WTC11 (cell line): ENCODE data around the gene BTBD9. TPM values are rescaled to one million over a fixed set of nuclear protein-coding genes. Genes with fewer than 3 reads are reported as not detected.

Source experiments
- ATAC-seq: fragments of 200-7000 bp; cut with Tn5 transposase; 2 replicates; pipeline ENCODE4 v1.10.0; 2021; ENCODE audit warnings: mild to moderate bottlenecking, moderate library complexity
- CTCF ChIA-PET: fragments of 300-600 bp; sonication (Branson Sonifier 250); formaldehyde crosslinking; loops from one replicate; lab custom pipeline; 2021; ENCODE audit warnings: antibody characterized with exemption; lab: Charles Lee
- POLR2A ChIA-PET: fragments of 350-600 bp; sonication (Branson Sonifier 250); formaldehyde crosslinking; loops from one replicate; lab custom pipeline; 2021; ENCODE audit warnings: antibody characterized with exemption; lab: Charles Lee
- DNase-seq: peaks from one replicate; pipeline ENCODE4 v3.0.0; 2021; ENCODE audit warnings: low spot score
- H3K27ac Mint-ChIP-seq: 2 replicates; pipeline ENCODE4 v1.8.0; 2021; ENCODE audit warnings: mixed read lengths
- H3K27me3 Mint-ChIP-seq: 2 replicates; pipeline ENCODE4 v1.8.0; 2021; ENCODE audit warnings: low read depth, mild to moderate bottlenecking, moderate library complexity, mixed read lengths
- H3K36me3 Mint-ChIP-seq: 2 replicates; pipeline ENCODE4 v1.8.0; 2021; ENCODE audit warnings: mixed read lengths
- H3K4me1 Mint-ChIP-seq: 2 replicates; pipeline ENCODE4 v1.8.0; 2022; ENCODE audit warnings: mixed read lengths
- H3K4me3 Mint-ChIP-seq: 2 replicates; pipeline ENCODE4 v1.8.0; 2021; ENCODE audit warnings: mild to moderate bottlenecking, moderate library complexity, mixed read lengths
- H3K9me3 Mint-ChIP-seq: 2 replicates; pipeline ENCODE4 v1.8.0; 2021; ENCODE audit warnings: mixed read lengths
- CREB1 ChIP-seq: sonication (generic); formaldehyde crosslinking; IDR thresholded peaks from 2 replicates; pipeline ENCODE4 v1.8.0; 2023; ENCODE audit warnings: mild to moderate bottlenecking, missing genetic modification reagents
- E2F4 ChIP-seq: sonication (generic); formaldehyde crosslinking; IDR thresholded peaks from 2 replicates; pipeline ENCODE4 v1.8.1; 2022; ENCODE audit warnings: low read depth, mild to moderate bottlenecking, moderate library complexity, missing genetic modification reagents, borderline replicate concordance
- ESRRA ChIP-seq: sonication (generic); formaldehyde crosslinking; IDR thresholded peaks from 2 replicates; pipeline ENCODE4 v1.8.1; 2022; ENCODE audit warnings: mild to moderate bottlenecking, missing genetic modification reagents, borderline replicate concordance
- HMGA2 ChIP-seq: fragments of 250-450 bp; sonication (Bioruptor Pico); IDR thresholded peaks from 2 replicates; pipeline ENCODE4 v1.4.0; 2021; ENCODE audit warnings: mild to moderate bottlenecking, moderate library complexity
- HMGXB4 ChIP-seq: sonication (generic); formaldehyde crosslinking; IDR thresholded peaks from 2 replicates; pipeline ENCODE4 v1.8.1; 2023; ENCODE audit warnings: mild to moderate bottlenecking, moderate library complexity, missing genetic modification reagents
- KAT7 ChIP-seq: sonication (generic); formaldehyde crosslinking; IDR thresholded peaks from 2 replicates; pipeline ENCODE4 v1.8.1; 2023; ENCODE audit warnings: missing genetic modification reagents, mild to moderate bottlenecking, borderline replicate concordance
- NR3C1 ChIP-seq: sonication (generic); formaldehyde crosslinking; conservative IDR thresholded peaks from 2 replicates; pipeline ENCODE4 v1.8.1; 2023; ENCODE audit warnings: low read depth, mild to moderate bottlenecking, missing genetic modification reagents
- OVOL2 ChIP-seq: fragments of 250-450 bp; sonication (Bioruptor Pico); IDR thresholded peaks from 2 replicates; pipeline ENCODE4 v1.9.0; 2021; ENCODE audit warnings: mild to moderate bottlenecking, borderline replicate concordance
- PREB ChIP-seq: sonication (generic); formaldehyde crosslinking; IDR thresholded peaks from 2 replicates; pipeline ENCODE4 v1.8.1; 2022; ENCODE audit warnings: mild to moderate bottlenecking, missing genetic modification reagents, moderate library complexity, borderline replicate concordance
- TCF7 ChIP-seq: sonication (generic); formaldehyde crosslinking; IDR thresholded peaks from 2 replicates; pipeline ENCODE4 v1.8.0; 2022; ENCODE audit warnings: mild to moderate bottlenecking, low read depth, missing genetic modification reagents, moderate library complexity
- USF1 ChIP-seq: sonication (generic); formaldehyde crosslinking; IDR thresholded peaks from 2 replicates; pipeline ENCODE4 v1.8.0; 2022; ENCODE audit warnings: mild to moderate bottlenecking, missing genetic modification reagents
- ZNF281 ChIP-seq: sonication (generic); formaldehyde crosslinking; IDR thresholded peaks from 2 replicates; pipeline ENCODE4 v1.8.0; 2023; ENCODE audit warnings: mild to moderate bottlenecking, missing genetic modification reagents
- ZNF396 ChIP-seq: fragments of 250-450 bp; sonication (Bioruptor Pico); IDR thresholded peaks from 2 replicates; pipeline ENCODE4 v1.8.0; 2021; ENCODE audit warnings: mild to moderate bottlenecking, moderate library complexity, borderline replicate concordance
- ZNF532 ChIP-seq: fragments of 250-450 bp; sonication (Bioruptor Pico); IDR thresholded peaks from 2 replicates; pipeline ENCODE4 v1.9.0; 2021; ENCODE audit warnings: mild to moderate bottlenecking, borderline replicate concordance
- ZNF671 ChIP-seq: fragments of 250-450 bp; sonication (Bioruptor Pico); IDR thresholded peaks from 2 replicates; pipeline ENCODE4 v1.8.0; 2021; ENCODE audit warnings: mild to moderate bottlenecking
- ZSCAN18 ChIP-seq: fragments of 250-450 bp; sonication (Bioruptor Pico); IDR thresholded peaks from 2 replicates; pipeline ENCODE4 v2.1.2; 2022; ENCODE audit warnings: mild to moderate bottlenecking, moderate library complexity
- total RNA-seq: library from RNA; stranded (reverse); gene quantifications from 3 replicates; pipeline ENCODE4 v1.2.3, GENCODE V29; 2021

The BTBD9 gene
- total RNA-seq, 1 experiment from 2014 or later = 4.2 TPM

- DNase-seq = no peak
- H3K36me3 Mint-ChIP-seq = no peaks in the 10 kb centered on the region
- H3K4me3 Mint-ChIP-seq = no peak overlapping the region
- no peaks in the 10 kb centered on the region; the same call in 1 of the 2 replicates for H3K27me3 Mint-ChIP-seq
- peaks cover 31% of the 10 kb centered on the region for H3K4me1 Mint-ChIP-seq
- ATAC-seq = no peak
- TF ChIP-seq ZNF671 (CRISPR knock-in tag) = no peak
- no peak for TF ChIP-seq ZSCAN18 (CRISPR knock-in tag)
- TF ChIP-seq OVOL2 (CRISPR knock-in tag) = no peak
- TF ChIP-seq HMGXB4 (CRISPR knock-in tag) = no peak
- TF ChIP-seq ZNF532 (CRISPR knock-in tag) = no peak
- no peak for TF ChIP-seq NR3C1 (CRISPR knock-in tag)
- no peak for TF ChIP-seq E2F4 (CRISPR knock-in tag)
- TF ChIP-seq PREB (CRISPR knock-in tag) = no peak
- TF ChIP-seq KAT7 (CRISPR knock-in tag) = no peak
- no peak for TF ChIP-seq ESRRA (CRISPR knock-in tag)
- no peak for TF ChIP-seq CREB1 (CRISPR knock-in tag)
- TF ChIP-seq ZNF396 = no peak
- no peak for TF ChIP-seq HMGA2 (CRISPR knock-in tag)
- no peak for TF ChIP-seq TCF7
- no peak for TF ChIP-seq USF1 (CRISPR knock-in tag)
- no peak for TF ChIP-seq ZNF281 (CRISPR knock-in tag)
- H3K9me3 Mint-ChIP-seq = peaks cover 5% of the 10 kb centered on the region; the same call in 1 of the 2 replicates
- POLR2A ChIA-PET = no interaction called here
- no peak overlapping the region for H3K27ac Mint-ChIP-seq
- CTCF ChIA-PET = interaction anchor here (0.6 to 1.1 kb wide), 3 partner anchors 23 to 222 kb away, joined by 3 to 5 read pairs (median 3); no protein-coding TSS in a partner anchor
Measured at GRCh38 chr6:38391206-38391605, 248.5 kb downstream of the BTBD9 start.
